ENCODE results near the gene COL16A1. TPM values are rescaled to one million over a fixed set of nuclear protein-coding genes. Genes with fewer than 3 reads are reported as not detected.

COL16A1 gene
- polyA plus RNA-seq, 1 of the 3 experiments (the other 2 are of a cell fraction): 10.4 TPM

DNA sequence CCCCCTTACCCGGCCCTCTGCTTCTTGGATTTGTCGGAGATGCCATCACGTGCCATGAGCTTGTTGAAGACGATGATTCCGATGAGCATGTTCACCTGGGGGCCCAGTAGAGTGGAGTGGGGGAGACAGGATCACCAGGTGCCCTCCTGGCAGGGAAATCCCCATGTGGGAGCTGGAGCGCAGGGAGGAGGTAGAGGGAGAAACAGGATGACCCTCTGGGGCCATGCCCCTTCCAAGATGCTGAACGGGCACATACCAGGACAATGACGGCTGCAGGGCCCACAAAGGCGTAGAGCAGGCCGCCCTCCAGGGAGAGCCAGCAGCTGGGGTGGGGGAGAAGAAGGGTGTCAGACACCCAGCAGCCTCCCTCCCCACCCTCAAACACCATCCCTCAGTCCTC is 31.8 kb upstream of the COL16A1 start:
- H3K9me3 ChIP-seq: no peaks in the 10 kb centered on the region
- H3K9ac ChIP-seq: no peak overlapping the region
- H3K4me3 ChIP-seq (ENCODE audit: low read depth in 2 of 2, low read length in 1 of 2): no peak overlapping the region
- peaks cover 8 to 20% of the 10 kb centered on the region in 2 experiments; a peak in 2 of 4 replicates for H3K4me1 ChIP-seq (ENCODE audit: control insufficient read depth in 1 of 2, insufficient read depth in 2 of 2, low read depth in 1 of 2, low read length in 1 of 2)
- H3F3A ChIP-seq (replicated peaks; ENCODE audit: insufficient read depth): peaks cover 4% of the 10 kb centered on the region
- no peaks in the 10 kb centered on the region for H3K27me3 ChIP-seq (ENCODE audit: insufficient read depth)
- no peak for DNase-seq
- ChIA-PET CTCF (interaction anchor here (1.0 to 5.9 kb wide), 5 partner anchors 10 to 25 kb away, joined by 3 to 65 read pairs (median 4); no protein-coding TSS in a partner anchor), POLR2A (no interaction called here)
- WGBS (ENCODE audit: low lambda C conversion rate): 90% methylated on average over 6 of the region's 10 CpGs
- TF ChIP-seq RAD21 (IDR thresholded peaks at IDR 0.05; ENCODE audit: low read length) (no peak), GATA2 (CRISPR knock-in tag; IDR thresholded peaks at IDR 0.05) (no peak), CHD2 (IDR thresholded peaks at IDR 0.05; ENCODE audit: low read length, partially characterized antibody) (no peak), ZBTB33 (IDR thresholded peaks at IDR 0.05; ENCODE audit: borderline replicate concordance, low read depth) (no peak), GABPA (IDR thresholded peaks at IDR 0.05; ENCODE audit: low read depth) (no peak), FOXM1 (IDR thresholded peaks at IDR 0.05; ENCODE audit: low read depth) (no peak), POLR2AphosphoS5 (IDR thresholded peaks at IDR 0.05; ENCODE audit: low read depth, low read length) (no peak), EZH2phosphoT487 (IDR thresholded peaks at IDR 0.05; ENCODE audit: borderline replicate concordance, low read depth) (no peak), EP300 (IDR thresholded peaks at IDR 0.05; ENCODE audit: borderline replicate concordance in 1 of 2, low read depth in 1 of 2, low read length in 1 of 2) (no peak), TEAD4 (IDR thresholded peaks at IDR 0.05; ENCODE audit: borderline replicate concordance, insufficient read depth) (no peak), REST (IDR thresholded peaks at IDR 0.05; ENCODE audit: low read depth, low read length) (no peak), FOXJ3 (CRISPR knock-in tag; IDR thresholded peaks at IDR 0.05) (no peak)
- TF ChIP-seq, protein P1, sequence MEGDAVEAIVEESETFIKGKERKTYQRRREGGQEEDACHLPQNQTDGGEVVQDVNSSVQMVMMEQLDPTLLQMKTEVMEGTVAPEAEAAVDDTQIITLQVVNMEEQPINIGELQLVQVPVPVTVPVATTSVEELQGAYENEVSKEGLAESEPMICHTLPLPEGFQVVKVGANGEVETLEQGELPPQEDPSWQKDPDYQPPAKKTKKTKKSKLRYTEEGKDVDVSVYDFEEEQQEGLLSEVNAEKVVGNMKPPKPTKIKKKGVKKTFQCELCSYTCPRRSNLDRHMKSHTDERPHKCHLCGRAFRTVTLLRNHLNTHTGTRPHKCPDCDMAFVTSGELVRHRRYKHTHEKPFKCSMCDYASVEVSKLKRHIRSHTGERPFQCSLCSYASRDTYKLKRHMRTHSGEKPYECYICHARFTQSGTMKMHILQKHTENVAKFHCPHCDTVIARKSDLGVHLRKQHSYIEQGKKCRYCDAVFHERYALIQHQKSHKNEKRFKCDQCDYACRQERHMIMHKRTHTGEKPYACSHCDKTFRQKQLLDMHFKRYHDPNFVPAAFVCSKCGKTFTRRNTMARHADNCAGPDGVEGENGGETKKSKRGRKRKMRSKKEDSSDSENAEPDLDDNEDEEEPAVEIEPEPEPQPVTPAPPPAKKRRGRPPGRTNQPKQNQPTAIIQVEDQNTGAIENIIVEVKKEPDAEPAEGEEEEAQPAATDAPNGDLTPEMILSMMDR (IDR thresholded peaks at IDR 0.05): no peak
- H3K79me2 ChIP-seq (ENCODE audit: insufficient read depth): no peaks in the 10 kb centered on the region
- peaks cover 0 to 27% of the 10 kb centered on the region in 2 experiments for H3K36me3 ChIP-seq (replicated peaks in 1 of 2; ENCODE audit: control insufficient read depth in 1 of 2, insufficient read depth in 2 of 2, low read length in 1 of 2)
- H3K4me2 ChIP-seq: no peak overlapping the region
- H2AFZ ChIP-seq (ENCODE audit: low read depth): no peak overlapping the region
- no peaks in the 10 kb centered on the region for H4K20me1 ChIP-seq (ENCODE audit: insufficient read depth)
- H3K27ac ChIP-seq (ENCODE audit: low read depth in 2 of 2, low read length in 1 of 2): no peak overlapping the region
- H3K9me2 ChIP-seq: no peaks in the 10 kb centered on the region

Data from SK-N-SH (cell line).